IMR-90 (cell line): ENCODE measurements around the gene PHACTR2. TPM values are rescaled to one million over a fixed set of nuclear protein-coding genes. Genes with fewer than 3 reads are reported as not detected.
"Not testable (repeated sequence)": the region's sequence is repeated elsewhere in the genome, so short reads cannot be mapped to it uniquely, and the experiment has no call there.

ENCODE experiments used
- ATAC-seq: fragments of 200-7000 bp; cut with Tn5 transposase; 2 replicates; pipeline ENCODE4 v1.9.1; 2020; ENCODE audit warnings: low read depth, mild to moderate bottlenecking, moderate library complexity
- BruUV-seq: library from RNA; stranded (reverse); fragments of 400-500 nt; replicated peaks from 2 replicates; lab custom pipeline; 2021; lab: Mats Ljungman, UMichigan
- CTCF ChIA-PET: fragments of 300-600 bp; formaldehyde crosslinking; extraction: SDS; loops from one replicate; lab custom pipeline; 2021; ENCODE audit warnings: antibody characterized with exemption; lab: Yijun Ruan, JAX
- POLR2A ChIA-PET: fragments of 300-600 bp; sonication (Branson Sonifier 250); formaldehyde crosslinking; loops from one replicate; lab custom pipeline; 2022; ENCODE audit warnings: antibody characterized with exemption; ENCODE audit not compliant: unreplicated experiment; lab: Charles Lee
- DNase-seq: peaks from one replicate; pipeline ENCODE4 v3.0.0; 2013
- H2AFZ ChIP-seq: replicated peaks from 2 replicates; pipeline ENCODE3; 2013; ENCODE audit warnings: low read length, mild to moderate bottlenecking; ENCODE audit not compliant: poor library complexity
- H2AK5ac ChIP-seq: 2 replicates; pipeline ENCODE4 v1.6.1; 2013; ENCODE audit warnings: low read depth, low read length, inconsistent platforms
- H2AK9ac ChIP-seq: replicated peaks from 2 replicates; pipeline ENCODE3; 2013; ENCODE audit warnings: mild to moderate bottlenecking, low read depth, low read length, moderate library complexity; ENCODE audit not compliant: poor library complexity
- H2BK120ac ChIP-seq: 2 replicates; pipeline ENCODE4 v1.6.1; 2013; ENCODE audit warnings: low read depth, low read length, inconsistent platforms
- H2BK15ac ChIP-seq: 3 replicates; pipeline ENCODE4 v1.6.1; 2013; ENCODE audit warnings: low read depth, low read length, inconsistent platforms
- H2BK20ac ChIP-seq: 2 replicates; pipeline ENCODE4 v1.6.1; 2013; ENCODE audit warnings: low read depth, mild to moderate bottlenecking, inconsistent platforms, low read length, moderate library complexity
- H2BK5ac ChIP-seq: 2 replicates; pipeline ENCODE4 v1.6.1; 2013; ENCODE audit warnings: mild to moderate bottlenecking, low read depth, low read length, inconsistent platforms; ENCODE audit not compliant: poor library complexity, severe bottlenecking
- H3K14ac ChIP-seq: replicated peaks from 2 replicates; pipeline ENCODE4 v1.6.1; 2013; ENCODE audit warnings: low read depth, low read length, inconsistent platforms
- H3K18ac ChIP-seq: 2 replicates; pipeline ENCODE4 v1.6.1; 2013; ENCODE audit warnings: low read depth, low read length, control low read depth
- H3K23ac ChIP-seq: 2 replicates; pipeline ENCODE4 v1.6.1; 2013; ENCODE audit warnings: low read depth, low read length, inconsistent platforms
- H3K27ac ChIP-seq: 2 replicates; pipeline ENCODE4 v1.5.1; 2013; ENCODE audit warnings: mild to moderate bottlenecking, control low read depth, low read length; ENCODE audit not compliant: insufficient read depth
- H3K27me3 ChIP-seq: 2 replicates; pipeline ENCODE4 v1.6.1; 2013; ENCODE audit warnings: low read length; ENCODE audit not compliant: control insufficient read depth, insufficient read depth
- H3K36me3 ChIP-seq: 2 replicates; pipeline ENCODE4 v1.6.1; 2013; ENCODE audit warnings: low read length, mixed read lengths; ENCODE audit not compliant: control insufficient read depth, insufficient read depth
- H3K4ac ChIP-seq: 2 replicates; pipeline ENCODE4 v1.6.1; 2013; ENCODE audit warnings: low read depth, low read length, inconsistent platforms
- H3K4me1 ChIP-seq: 2 replicates; pipeline ENCODE4 v1.6.1; 2013; ENCODE audit warnings: low read length, mixed read lengths; ENCODE audit not compliant: control insufficient read depth, insufficient read depth
- H3K4me2 ChIP-seq: 2 replicates; pipeline ENCODE4 v1.6.1; 2013; ENCODE audit warnings: low read depth, mild to moderate bottlenecking, control low read depth, low read length, moderate library complexity
- H3K4me3 ChIP-seq: 2 replicates; pipeline ENCODE4 v1.5.1; 2013; ENCODE audit warnings: low read depth, mild to moderate bottlenecking, control low read depth, low read length, moderate library complexity; ENCODE audit not compliant: insufficient read depth
- H3K56ac ChIP-seq: 2 replicates; pipeline ENCODE4 v1.6.1; 2013; ENCODE audit warnings: low read length, inconsistent platforms; ENCODE audit not compliant: insufficient read depth; ENCODE audit errors: extremely low read depth
- H3K79me1 ChIP-seq, 2 experiments: 2 replicates each; pipeline ENCODE4 v1.6.1; 2013; ENCODE audit warnings: low read length in 2 of 2, inconsistent platforms in 1 of 2, low read depth in 1 of 2
- H3K9ac ChIP-seq: 2 replicates; pipeline ENCODE4 v1.6.1; 2013; ENCODE audit warnings: low read depth, low read length, control low read depth
- H3K9me1 ChIP-seq: 2 replicates; pipeline ENCODE4 v1.6.1; 2013; ENCODE audit warnings: low read length, inconsistent platforms; ENCODE audit not compliant: insufficient read depth
- H3K9me3 ChIP-seq: 2 replicates; pipeline ENCODE4 v1.6.1; 2013; ENCODE audit warnings: low read length; ENCODE audit not compliant: control insufficient read depth, insufficient read depth
- H4K20me1 ChIP-seq: 2 replicates; pipeline ENCODE4 v1.6.1; 2013; ENCODE audit warnings: low read length, inconsistent platforms; ENCODE audit not compliant: insufficient read depth
- H4K5ac ChIP-seq: 2 replicates; pipeline ENCODE4 v1.6.1; 2013; ENCODE audit warnings: mild to moderate bottlenecking, low read depth, low read length, control low read depth
- H4K8ac ChIP-seq, 2 experiments: 2 replicates each; pipeline ENCODE4 v1.6.1; 2013; ENCODE audit warnings: low read depth in 2 of 2, low read length in 2 of 2, control low read depth in 1 of 2, inconsistent platforms in 1 of 2
- H4K91ac ChIP-seq: 2 replicates; pipeline ENCODE4 v1.6.1; 2013; ENCODE audit warnings: low read depth, low read length, inconsistent platforms; ENCODE audit not compliant: insufficient read depth
- CEBPB ChIP-seq: IDR thresholded peaks from 2 replicates; pipeline ENCODE4 v1.6.1; 2012; ENCODE audit warnings: low read depth, low read length, improper control_type of control experiment
- MAFK ChIP-seq: IDR thresholded peaks from 2 replicates; pipeline ENCODE4 v1.6.1; 2012; ENCODE audit warnings: low read depth, low read length, improper control_type of control experiment
- MAZ ChIP-seq: IDR thresholded peaks from 2 replicates; pipeline ENCODE4 v1.6.1; 2012; ENCODE audit warnings: low read depth, mild to moderate bottlenecking, low read length, improper control_type of control experiment, moderate library complexity, borderline replicate concordance
- NFE2L2 ChIP-seq: fragments of 150-350 bp; IDR thresholded peaks from 2 replicates; pipeline ENCODE4 v1.6.1; 2016; ENCODE audit warnings: low read depth, mild to moderate bottlenecking, low read length
- POLR2A ChIP-seq: IDR thresholded peaks from 2 replicates; pipeline ENCODE4 v1.6.1; 2012; ENCODE audit warnings: mild to moderate bottlenecking, low read depth, low read length
- RCOR1 ChIP-seq: IDR thresholded peaks from 2 replicates; pipeline ENCODE4 v1.6.1; 2012; ENCODE audit warnings: mild to moderate bottlenecking, low read length, improper control_type of control experiment; ENCODE audit not compliant: insufficient replicate concordance
- RFX5 ChIP-seq: IDR thresholded peaks from 2 replicates; pipeline ENCODE4 v1.8.0; 2012; ENCODE audit warnings: low read depth, mild to moderate bottlenecking, low read length, moderate library complexity
- USF2 ChIP-seq: fragments of 150-350 bp; IDR thresholded peaks from 2 replicates; pipeline ENCODE4 v1.6.1; 2017; ENCODE audit warnings: mild to moderate bottlenecking, antibody characterized with exemption, low read length, low read depth
- WGBS, 2 experiments: methylation state at CpG; one replicate each; pipeline versions ENCODE4 v1.1.5 to v1.1.7; 2013; ENCODE audit warnings: missing lambda C conversion rate in 2 of 2; ENCODE audit not compliant: insufficient read length in 1 of 2; ENCODE audit errors: extremely low coverage in 2 of 2; 5-methylcytosine and 5-hydroxymethylcytosine counted together
- dilution Hi-C: fragments of 300-500 bp; cut with HindIII; formaldehyde crosslinking; loops from one replicate; pipeline ENCODE4 v1.14.3; 2018; ENCODE audit warnings: low sequenced_read_pairs; ENCODE audit not compliant: unreplicated experiment
- in situ Hi-C: fragments of 300-500 bp; cut with MboI; formaldehyde crosslinking; loops from 3 replicates; pipeline ENCODE4 v1.14.3; 2019; ENCODE audit warnings: low sequenced_read_pairs, inconsistent platforms, mixed read lengths
- intact Hi-C: fragments of 100-400 bp; cut with micrococcal nuclease; formaldehyde crosslinking; loops from 2 replicates; pipeline ENCODE4 v1.10.0; 2022
- polyA plus RNA-seq, 3 experiments: library from polyadenylated mRNA; depleted of rRNA; stranded (reverse); fragments of >200 nt; gene quantifications; 2 replicates each; pipeline ENCODE4 v1.2.3, GENCODE V29; 2012; ENCODE audit warnings: low replicate concordance in 1 of 3
- total RNA-seq: library from RNA; depleted of rRNA; stranded (reverse); fragments of >200 nt; gene quantifications from 2 replicates; pipeline ENCODE4 v1.2.3, GENCODE V29; 2012

PHACTR2 gene
- total and polyA plus RNA-seq, 2 of the 4 experiments (the other 2 are of a cell fraction): 14.5 to 74.2 TPM

GRCh38 chr6:143867236-143867635 lies 189.5 kb downstream of the PHACTR2 start:
- intact Hi-C loops: no loop called here
- no TSS peak for BruUV-seq
- H3K18ac ChIP-seq: peak overlapping the region; percentile 78; the same call in 1 of the 2 replicates
- no peak overlapping the region for H2AK5ac ChIP-seq
- H3K27ac ChIP-seq: no peak overlapping the region
- peaks cover 12% of the 10 kb centered on the region for H3K36me3 ChIP-seq
- TF ChIP-seq POLR2A (no peak), NFE2L2 (no peak), MAZ (no peak), USF2 (no peak), MAFK (no peak), CEBPB (no peak), RFX5 (no peak), RCOR1 (no peak)
- no peak overlapping the region for H2AK9ac ChIP-seq
- peak overlapping the region; percentile 29; the same call in 1 of the 2 replicates for H3K23ac ChIP-seq
- H2BK120ac ChIP-seq: peak overlapping the region; percentile 72
- POLR2A ChIA-PET: no interaction called here
- H2BK15ac ChIP-seq: no peak overlapping the region
- no peaks in the 10 kb centered on the region for H3K9me3 ChIP-seq
- H4K5ac ChIP-seq: peak overlapping the region; percentile 75; the same call in 1 of the 2 replicates
- H3K4me1 ChIP-seq: peaks cover 3% of the 10 kb centered on the region; the same call in 1 of the 2 replicates
- no peak overlapping the region for H3K4me3 ChIP-seq
- peak; percentile 91 for ATAC-seq
- H2BK20ac ChIP-seq: peak overlapping the region; percentile 84; the same call in 1 of the 2 replicates
- CTCF ChIA-PET: interaction anchor here (0.7 kb wide), 1 partner anchor 170 kb away, joined by 3 read pairs; no protein-coding TSS in a partner anchor
- H4K20me1 ChIP-seq: no peaks in the 10 kb centered on the region
- H3K79me1 ChIP-seq: no peaks in the 10 kb centered on the region
- H3K4me2 ChIP-seq: peak overlapping the region; percentile 17; the same call in 1 of the 2 replicates
- no peak overlapping the region for H3K56ac ChIP-seq
- H3K4ac ChIP-seq: peak overlapping the region; percentile 66; the same call in 1 of the 2 replicates
- H2BK5ac ChIP-seq: peak overlapping the region; percentile 45
- no peak overlapping the region for H4K91ac ChIP-seq
- no peak overlapping the region for H3K9ac ChIP-seq
- DNase-seq: peak; percentile 55
- H3K27me3 ChIP-seq: no peaks in the 10 kb centered on the region
- H2AFZ ChIP-seq: no peak overlapping the region
- no peak overlapping the region for H4K8ac ChIP-seq
- H3K9me1 ChIP-seq: peaks cover 4% of the 10 kb centered on the region; the same call in 1 of the 2 replicates
- dilution Hi-C loops: no loop called here
- in situ Hi-C loops: no loop called here
- H3K14ac ChIP-seq: no peak overlapping the region

GRCh38 chr6:143868808-143869207 lies 191.0 kb downstream of the PHACTR2 start:
- H3K27ac ChIP-seq, H3K79me1 ChIP-seq, BruUV-seq, H3K23ac ChIP-seq, H2AK5ac ChIP-seq, H4K20me1 ChIP-seq, H2AK9ac ChIP-seq, H3K36me3 ChIP-seq, H2BK120ac ChIP-seq, dilution Hi-C loops, H3K4me3 ChIP-seq, H3K18ac ChIP-seq, H3K9me3 ChIP-seq, ATAC-seq, H4K91ac ChIP-seq, H2BK15ac ChIP-seq, H2BK20ac ChIP-seq, H2BK5ac ChIP-seq, in situ Hi-C loops, DNase-seq, H2AFZ ChIP-seq, H4K5ac ChIP-seq, H3K4me2 ChIP-seq, H4K8ac ChIP-seq, H3K14ac ChIP-seq, H3K27me3 ChIP-seq, H3K9ac ChIP-seq, intact Hi-C loops, H3K4ac ChIP-seq, POLR2A ChIA-PET, CTCF ChIA-PET, H3K9me1 ChIP-seq, H3K56ac ChIP-seq, H3K4me1 ChIP-seq: not testable (repeated sequence)
- no CpG with 5 or more reads among the region's 3 CpGs for WGBS, 2 experiments
